Measurements from ENCODE around the gene STX4. TPM values are rescaled to one million over a fixed set of nuclear protein-coding genes. Genes with fewer than 3 reads are reported as not detected.

Gene STX4
- total RNA-seq (2021), result 31.1 and 32.3 TPM in 2 replicates
- long read RNA-seq, transcript STX4-201 (11 exons, 1,481 nt), result major isoform, 46 of 54 reads
- long read RNA-seq, partial matches to known transcripts, result 1 of 54 reads
- long read RNA-seq, other reads (novel, unspliced or antisense), result 7 of 54 reads

- WGBS (ENCODE audit: extremely low coverage, insufficient read length, low lambda C conversion rate), result no CpG with 5 or more reads among the region's 75 CpGs
- no peaks in the 10 kb centered on the region for H3K9me3 ChIP-seq (ENCODE audit: control insufficient read depth, low read depth, low read length)
- no peak within 1 kb of the TSS for H3K27ac ChIP-seq (ENCODE audit: insufficient read length, low read depth, low read length)
- no peak within 1 kb of the TSS for H3K9ac ChIP-seq (ENCODE audit: extremely low read depth, insufficient read length, low read length)
- Mint-ChIP-seq H3K4me1 (peaks cover 7 to 17% of the 10 kb centered on the region in 2 experiments; a peak in 3 of 4 replicates), H3K27me3 (ENCODE audit: low read depth) (no peaks in the 10 kb centered on the region; the same call in 1 of the 2 replicates), H3K4me3 (peak within 1 kb of the TSS; percentile 89 to 95), H3K27ac (peak within 1 kb of the TSS; percentile 70 to 91 (median 91); a peak in 5 of 7 replicates), H3K9me3 (no peaks in the 10 kb centered on the region), H3K36me3 (ENCODE audit: insufficient read depth in 1 of 3, low read depth in 3 of 3) (no peaks in the 10 kb centered on the region; a peak in 1 of 7 replicates)
- peaks cover 5% of the 10 kb centered on the region for H4K20me1 ChIP-seq (ENCODE audit: control insufficient read depth, insufficient read depth, insufficient read length)
- H3K18ac ChIP-seq (ENCODE audit: insufficient read length, low read depth, low read length), result no peak within 1 kb of the TSS
- no peak within 1 kb of the TSS for H2BK20ac ChIP-seq (ENCODE audit: low read depth, low read length, poor library complexity, severe bottlenecking)
- no peak within 1 kb of the TSS for H3T11ph ChIP-seq (ENCODE audit: low read length)
- H2AFZ ChIP-seq (ENCODE audit: low read length), result no peak within 1 kb of the TSS
- H2BK120ac ChIP-seq (ENCODE audit: low read depth, low read length, poor library complexity, severe bottlenecking), result no peak within 1 kb of the TSS
- peak; percentile 95 for DNase-seq
- H2BK15ac ChIP-seq (ENCODE audit: low read depth, low read length), result no peak within 1 kb of the TSS
- no peaks in the 10 kb centered on the region for H3K79me1 ChIP-seq (ENCODE audit: insufficient read depth, low read depth, low read length, poor library complexity, severe bottlenecking)
- no peak within 1 kb of the TSS for H3K23ac ChIP-seq (ENCODE audit: insufficient read length, low read depth, low read length)
- TF ChIP-seq, protein P1, sequence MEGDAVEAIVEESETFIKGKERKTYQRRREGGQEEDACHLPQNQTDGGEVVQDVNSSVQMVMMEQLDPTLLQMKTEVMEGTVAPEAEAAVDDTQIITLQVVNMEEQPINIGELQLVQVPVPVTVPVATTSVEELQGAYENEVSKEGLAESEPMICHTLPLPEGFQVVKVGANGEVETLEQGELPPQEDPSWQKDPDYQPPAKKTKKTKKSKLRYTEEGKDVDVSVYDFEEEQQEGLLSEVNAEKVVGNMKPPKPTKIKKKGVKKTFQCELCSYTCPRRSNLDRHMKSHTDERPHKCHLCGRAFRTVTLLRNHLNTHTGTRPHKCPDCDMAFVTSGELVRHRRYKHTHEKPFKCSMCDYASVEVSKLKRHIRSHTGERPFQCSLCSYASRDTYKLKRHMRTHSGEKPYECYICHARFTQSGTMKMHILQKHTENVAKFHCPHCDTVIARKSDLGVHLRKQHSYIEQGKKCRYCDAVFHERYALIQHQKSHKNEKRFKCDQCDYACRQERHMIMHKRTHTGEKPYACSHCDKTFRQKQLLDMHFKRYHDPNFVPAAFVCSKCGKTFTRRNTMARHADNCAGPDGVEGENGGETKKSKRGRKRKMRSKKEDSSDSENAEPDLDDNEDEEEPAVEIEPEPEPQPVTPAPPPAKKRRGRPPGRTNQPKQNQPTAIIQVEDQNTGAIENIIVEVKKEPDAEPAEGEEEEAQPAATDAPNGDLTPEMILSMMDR (conservative IDR thresholded peaks at IDR 0.05), result no peak
- H2AK5ac ChIP-seq (ENCODE audit: insufficient read length, low read length), result no peak within 1 kb of the TSS
- no peaks in the 10 kb centered on the region for H3K4me1 ChIP-seq (ENCODE audit: insufficient read depth, low read length)
- H2BK12ac ChIP-seq (ENCODE audit: insufficient read length, low read depth, low read length), result no peak within 1 kb of the TSS
- peak within 1 kb of the TSS; percentile 62 for H3K4me2 ChIP-seq (ENCODE audit: insufficient read depth, insufficient read length, low read length)
- H3K23me2 ChIP-seq (ENCODE audit: insufficient read length, low read depth, low read length, poor library complexity, severe bottlenecking), result peaks cover 17% of the 10 kb centered on the region
- H3K79me2 ChIP-seq (ENCODE audit: insufficient read depth, low read length), result no peaks in the 10 kb centered on the region
- H3K27me3 ChIP-seq (ENCODE audit: insufficient read depth, low read length), result no peaks in the 10 kb centered on the region
- no peak within 1 kb of the TSS for H3K4ac ChIP-seq (ENCODE audit: low read depth, low read length)
- no peak within 1 kb of the TSS for H2BK5ac ChIP-seq (ENCODE audit: insufficient read length, low read length)
- no peak within 1 kb of the TSS for H3K14ac ChIP-seq (ENCODE audit: insufficient read depth, low read length)
- no peak within 1 kb of the TSS for H4K5ac ChIP-seq (ENCODE audit: insufficient read length, low read depth, low read length)
- no peak within 1 kb of the TSS for H4K8ac ChIP-seq (replicated peaks; ENCODE audit: insufficient read length, low read depth, low read length)
- H3K56ac ChIP-seq (ENCODE audit: insufficient read length, low read depth, low read length), result no peak within 1 kb of the TSS
- no peak within 1 kb of the TSS for H4K91ac ChIP-seq (ENCODE audit: insufficient read length, low read depth, low read length)
Measured at GRCh38 chr16:31032736-31033708, at the start of gene STX4. STX4 (plus strand) TSS chr16:31033558; CDS start chr16:31033806, 248 bp downstream.
